Hematopoietic multipotent progenitor cell treated with erythropoietin and hydrocortisone succinate and interleukin-3 and kit ligand, for 6 days (in vitro differentiated cells): ENCODE data around the gene DOCK3.

Experiments
- DNase-seq: peaks from one replicate; pipeline ENCODE4 v3.0.0-alpha.2; 2015

The DOCK3 gene

GRCh38 chr3:51379746-51380455 lies 705.2 kb downstream of the DOCK3 start:
- no peak for DNase-seq

GRCh38 chr3:51380601-51381332 lies 706.0 kb downstream of the DOCK3 start:
- DNase-seq, result no peak

GRCh38 chr3:51381333-51381705 lies 706.6 kb downstream of the DOCK3 start:
- no peak for DNase-seq

- no peak for DNase-seq
These were observed 707.5 kb downstream of the DOCK3 start for GRCh38 chr3:51382076-51382745.

- DNase-seq, result no peak
These were observed 708.3 kb downstream of the DOCK3 start for GRCh38 chr3:51382947-51383578.

- peak; percentile 58 for DNase-seq
These were observed 709.5 kb downstream of the DOCK3 start for GRCh38 chr3:51384055-51384725.

GRCh38 chr3:51384726-51385473 lies 710.2 kb downstream of the DOCK3 start, which contains the start of gene MANF:
Gene MANF (plus strand): TSS chr3:51385291. CDS start chr3:51385343, 52 bp downstream.
- DNase-seq, result peak; percentile 98

- no peak for DNase-seq
These were observed 710.9 kb downstream of the DOCK3 start for GRCh38 chr3:51385621-51386091.

GRCh38 chr3:51386159-51386851 lies 711.6 kb downstream of the DOCK3 start:
- peak; percentile 46 for DNase-seq

GRCh38 chr3:51386852-51387229 lies 712.1 kb downstream of the DOCK3 start:
- no peak for DNase-seq

- peak; percentile 73 for DNase-seq
These were observed 712.6 kb downstream of the DOCK3 start for GRCh38 chr3:51387281-51387680.

GRCh38 chr3:51388286-51389029 lies 713.7 kb downstream of the DOCK3 start:
- peak; percentile 68 for DNase-seq

- peak; percentile 83 for DNase-seq
These were observed 714.9 kb downstream of the DOCK3 start for GRCh38 chr3:51389423-51390183.

GRCh38 chr3:51390246-51391074 lies 715.7 kb downstream of the DOCK3 start:
- DNase-seq, result no peak

GRCh38 chr3:51391075-51391565 lies 716.4 kb downstream of the DOCK3 start, which contains the start of gene RBM15B:
Gene RBM15B (plus strand): TSS chr3:51391285. CDS start chr3:51391400, 115 bp downstream.
- DNase-seq, result peak; percentile 97

- DNase-seq, result peak; percentile 41
These were observed 717.0 kb downstream of the DOCK3 start for GRCh38 chr3:51391566-51392354.

- no peak for DNase-seq
These were observed 717.8 kb downstream of the DOCK3 start for GRCh38 chr3:51392355-51393133.
